Thyroid gland (tissue), 4 donors: ENCODE measurements around the gene DYNLT2.

Source experiments
- POLR2A ChIP-seq, 2 donors: fragments of 450-650 bp; IDR thresholded peaks; one replicate each; pipeline ENCODE4 v1.6.1; 2017; ENCODE audit warnings: antibody characterized with exemption in 2 of 2, mild to moderate bottlenecking in 2 of 2, moderate library complexity in 1 of 2
- TF ChIP-seq, protein P1 (sequence below), 6 experiments: fragments of 200-600 bp in 3 of 6; fragments of 450-650 bp in 3 of 6; sonication (generic) in 3 of 6; IDR thresholded peaks; one replicate each; pipeline ENCODE4 v1.5.1; 2016 to 2019; ENCODE audit warnings: antibody characterized with exemption in 6 of 6, mild to moderate bottlenecking in 2 of 6, inconsistent platforms in 1 of 6, moderate library complexity in 1 of 6

DNA sequence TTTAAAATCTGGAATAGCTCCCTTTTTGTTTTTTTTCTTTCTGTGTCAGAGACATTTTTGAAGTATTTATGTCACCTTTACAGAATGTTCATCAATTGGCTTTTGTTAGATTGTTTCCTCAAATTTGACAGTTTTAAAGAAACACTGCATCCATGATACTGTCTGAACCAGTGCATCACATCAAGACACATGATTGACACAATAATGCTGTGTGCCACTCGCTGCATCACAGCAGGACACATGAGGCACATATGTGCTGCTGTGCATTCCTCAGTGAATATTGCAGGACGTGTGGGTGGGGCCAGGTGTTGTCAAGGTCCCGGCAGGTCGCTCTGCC is 37.4 kb upstream of the DYNLT2 start:
- TF ChIP-seq, protein P1, sequence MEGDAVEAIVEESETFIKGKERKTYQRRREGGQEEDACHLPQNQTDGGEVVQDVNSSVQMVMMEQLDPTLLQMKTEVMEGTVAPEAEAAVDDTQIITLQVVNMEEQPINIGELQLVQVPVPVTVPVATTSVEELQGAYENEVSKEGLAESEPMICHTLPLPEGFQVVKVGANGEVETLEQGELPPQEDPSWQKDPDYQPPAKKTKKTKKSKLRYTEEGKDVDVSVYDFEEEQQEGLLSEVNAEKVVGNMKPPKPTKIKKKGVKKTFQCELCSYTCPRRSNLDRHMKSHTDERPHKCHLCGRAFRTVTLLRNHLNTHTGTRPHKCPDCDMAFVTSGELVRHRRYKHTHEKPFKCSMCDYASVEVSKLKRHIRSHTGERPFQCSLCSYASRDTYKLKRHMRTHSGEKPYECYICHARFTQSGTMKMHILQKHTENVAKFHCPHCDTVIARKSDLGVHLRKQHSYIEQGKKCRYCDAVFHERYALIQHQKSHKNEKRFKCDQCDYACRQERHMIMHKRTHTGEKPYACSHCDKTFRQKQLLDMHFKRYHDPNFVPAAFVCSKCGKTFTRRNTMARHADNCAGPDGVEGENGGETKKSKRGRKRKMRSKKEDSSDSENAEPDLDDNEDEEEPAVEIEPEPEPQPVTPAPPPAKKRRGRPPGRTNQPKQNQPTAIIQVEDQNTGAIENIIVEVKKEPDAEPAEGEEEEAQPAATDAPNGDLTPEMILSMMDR (IDR thresholded peaks at IDR 0.05) = no peak
- TF ChIP-seq POLR2A (IDR thresholded peaks at IDR 0.05) = no peak
